Ovary (tissue), 3 donors: ENCODE results near the gene UBTD1.

Experiments used
- POLR2A ChIP-seq: fragments of 450-650 bp; IDR thresholded peaks from one replicate; pipeline ENCODE4 v1.6.1; 2017; ENCODE audit warnings: antibody characterized with exemption, mild to moderate bottlenecking, moderate library complexity
- TF ChIP-seq, protein P1 (sequence below), 3 donors: fragments of 450-650 bp in 2 of 3; fragments of 200-600 bp in 1 of 3; IDR thresholded peaks; one replicate each; pipeline versions ENCODE4 v1.5.1 to v1.8.0; 2016 to 2022; ENCODE audit warnings: antibody characterized with exemption in 3 of 3, mild to moderate bottlenecking in 1 of 3
- donor health status: DM: no; HTN: no; CAD: no.

DNA sequence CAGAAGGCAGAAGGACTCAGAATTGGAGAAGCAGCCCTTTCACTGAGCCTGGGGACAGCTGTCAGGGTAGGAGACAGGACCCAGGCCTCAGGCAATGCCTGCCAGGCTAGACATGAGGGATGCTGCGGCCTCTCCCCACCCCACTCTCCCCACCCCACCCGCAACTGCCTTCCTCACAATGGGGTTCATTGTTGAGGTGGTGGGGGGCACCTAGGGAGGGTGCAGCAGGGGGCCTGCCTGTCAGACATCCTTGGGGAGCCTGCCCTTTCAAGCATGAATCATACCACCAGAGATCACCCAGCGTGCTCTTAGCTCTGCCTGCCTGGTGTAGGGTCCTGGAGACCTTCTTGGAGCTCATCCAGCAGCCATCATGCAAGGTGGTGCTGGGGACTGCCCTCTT lies 90.8 kb downstream of the UBTD1 start, which contains the start of gene C10orf62:
- no peak for TF ChIP-seq POLR2A
- TF ChIP-seq, protein P1, sequence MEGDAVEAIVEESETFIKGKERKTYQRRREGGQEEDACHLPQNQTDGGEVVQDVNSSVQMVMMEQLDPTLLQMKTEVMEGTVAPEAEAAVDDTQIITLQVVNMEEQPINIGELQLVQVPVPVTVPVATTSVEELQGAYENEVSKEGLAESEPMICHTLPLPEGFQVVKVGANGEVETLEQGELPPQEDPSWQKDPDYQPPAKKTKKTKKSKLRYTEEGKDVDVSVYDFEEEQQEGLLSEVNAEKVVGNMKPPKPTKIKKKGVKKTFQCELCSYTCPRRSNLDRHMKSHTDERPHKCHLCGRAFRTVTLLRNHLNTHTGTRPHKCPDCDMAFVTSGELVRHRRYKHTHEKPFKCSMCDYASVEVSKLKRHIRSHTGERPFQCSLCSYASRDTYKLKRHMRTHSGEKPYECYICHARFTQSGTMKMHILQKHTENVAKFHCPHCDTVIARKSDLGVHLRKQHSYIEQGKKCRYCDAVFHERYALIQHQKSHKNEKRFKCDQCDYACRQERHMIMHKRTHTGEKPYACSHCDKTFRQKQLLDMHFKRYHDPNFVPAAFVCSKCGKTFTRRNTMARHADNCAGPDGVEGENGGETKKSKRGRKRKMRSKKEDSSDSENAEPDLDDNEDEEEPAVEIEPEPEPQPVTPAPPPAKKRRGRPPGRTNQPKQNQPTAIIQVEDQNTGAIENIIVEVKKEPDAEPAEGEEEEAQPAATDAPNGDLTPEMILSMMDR (IDR thresholded peaks at IDR 0.05): no peak
